H1 (cell line): ENCODE data around the gene RCHY1. TPM values are rescaled to one million over a fixed set of nuclear protein-coding genes. Genes with fewer than 3 reads are reported as not detected.

ENCODE experiments used
- CTCF ChIA-PET: fragments of 300-600 bp; sonication (Branson Sonifier 250); formaldehyde crosslinking; loops from one replicate; lab custom pipeline; 2021; ENCODE audit not compliant: partially characterized antibody; lab: Charles Lee
- POLR2A ChIA-PET: fragments of 300-600 bp; sonication (Branson Sonifier 250); formaldehyde crosslinking; loops from one replicate; lab custom pipeline; 2021; ENCODE audit warnings: inconsistent platforms; ENCODE audit not compliant: partially characterized antibody; lab: Charles Lee
- DNase-seq, 2 experiments: peaks; one replicate each; pipeline versions ENCODE4 v3.0.0 to v3.0.0-alpha.2; 2010 to 2022; ENCODE audit warnings: low spot score in 2 of 2, low read depth in 1 of 2, mixed read lengths in 1 of 2
- FAIRE-seq: peaks from 2 replicates; lab custom pipeline; 2011; peaks lifted over from hg19 to GRCh38; lab: Jason Lieb, UNC
- H2AFZ ChIP-seq: 2 replicates; pipeline ENCODE4 v1.8.1; 2012; ENCODE audit warnings: low read length, inconsistent platforms
- H2AK5ac ChIP-seq: 2 replicates; pipeline ENCODE4 v1.6.1; 2013; ENCODE audit warnings: low read depth, low read length
- H2BK120ac ChIP-seq: replicated peaks from 2 replicates; pipeline ENCODE3; 2013; ENCODE audit warnings: low read depth, low read length, inconsistent platforms
- H2BK12ac ChIP-seq: 2 replicates; pipeline ENCODE4 v1.6.1; 2013; ENCODE audit warnings: low read depth, low read length
- H2BK15ac ChIP-seq: 2 replicates; pipeline ENCODE4 v1.6.1; 2013; ENCODE audit warnings: low read length
- H2BK20ac ChIP-seq: 2 replicates; pipeline ENCODE4 v1.6.1; 2013; ENCODE audit warnings: low read length
- H2BK5ac ChIP-seq: 2 replicates; pipeline ENCODE4 v1.6.1; 2013; ENCODE audit warnings: low read depth, low read length
- H3K14ac ChIP-seq: 2 replicates; pipeline ENCODE4 v1.6.1; 2013; ENCODE audit warnings: inconsistent platforms; ENCODE audit not compliant: insufficient read length
- H3K18ac ChIP-seq: 2 replicates; pipeline ENCODE4 v1.6.1; 2013; ENCODE audit warnings: low read length; ENCODE audit errors: extremely low read depth
- H3K23ac ChIP-seq: 2 replicates; pipeline ENCODE4 v1.6.1; 2013; ENCODE audit warnings: inconsistent platforms; ENCODE audit not compliant: insufficient read length
- H3K23me2 ChIP-seq: 2 replicates; pipeline ENCODE4 v1.6.1; 2013; ENCODE audit warnings: low read depth, low read length
- H3K27ac ChIP-seq: 2 replicates; pipeline ENCODE4 v1.6.1; 2011; ENCODE audit warnings: low read depth, low read length, inconsistent platforms
- H3K27me3 ChIP-seq, 4 experiments: replicated peaks in 1 of 4; 1 replicate in 1 of 4; 2 replicates in 3 of 4; pipeline versions ENCODE4 v1.6.1 to v1.8.1; 2011 to 2013; ENCODE audit warnings: low read length in 3 of 4, mild to moderate bottlenecking in 3 of 4, inconsistent platforms in 2 of 4, mixed read lengths in 2 of 4, moderate library complexity in 1 of 4; ENCODE audit not compliant: control insufficient read depth in 3 of 4, insufficient read depth in 3 of 4; ENCODE audit errors: extremely low read depth in 1 of 4
- H3K36me3 ChIP-seq, 4 experiments: 2 replicates each; pipeline versions ENCODE4 v1.6.1 to v1.8.1; 2011 to 2013; ENCODE audit warnings: mild to moderate bottlenecking in 4 of 4, low read length in 3 of 4, moderate library complexity in 2 of 4, control low read depth in 1 of 4, inconsistent platforms in 1 of 4; ENCODE audit not compliant: insufficient read depth in 4 of 4, control insufficient read depth in 2 of 4
- H3K4ac ChIP-seq: replicated peaks from 2 replicates; pipeline ENCODE3; 2013; ENCODE audit warnings: low read length, low read depth, mixed read lengths, inconsistent platforms; ENCODE audit not compliant: insufficient read length
- H3K4me1 ChIP-seq, 4 experiments: replicated peaks in 1 of 4; 1 replicate in 1 of 4; 2 replicates in 3 of 4; pipeline versions ENCODE4 v1.6.1 to v1.8.1; 2011 to 2013; ENCODE audit warnings: low read length in 3 of 4, inconsistent platforms in 2 of 4, mixed read lengths in 1 of 4; ENCODE audit not compliant: insufficient read depth in 4 of 4, control insufficient read depth in 3 of 4
- H3K4me2 ChIP-seq, 2 experiments: 2 replicates each; pipeline versions ENCODE4 v1.6.1 to v1.8.1; 2011 to 2013; ENCODE audit warnings: low read depth in 2 of 2, low read length in 2 of 2, control low read depth in 1 of 2, inconsistent platforms in 1 of 2, mild to moderate bottlenecking in 1 of 2; ENCODE audit not compliant: insufficient read depth in 1 of 2
- H3K4me3 ChIP-seq, 4 experiments: fragments of 200-600, 300-600 bp in 1 of 4; sonication (generic), shearing (Covaris generic), sonication (Bioruptor Twin) in 1 of 4; 2 replicates each; pipeline versions ENCODE4 v1.5.1 to v1.8.1; 2011 to 2016; ENCODE audit warnings: low read length in 4 of 4, low read depth in 3 of 4, control low read depth in 2 of 4, inconsistent platforms in 2 of 4, mild to moderate bottlenecking in 2 of 4, mixed read lengths in 1 of 4, moderate library complexity in 1 of 4; ENCODE audit not compliant: insufficient read depth in 2 of 4; ENCODE audit errors: extremely low read depth in 1 of 4
- H3K56ac ChIP-seq: replicated peaks from 2 replicates; pipeline ENCODE3; 2013; ENCODE audit warnings: low read depth, mild to moderate bottlenecking, mixed read lengths, low read length, inconsistent platforms; ENCODE audit not compliant: insufficient read length
- H3K79me1 ChIP-seq: 2 replicates; pipeline ENCODE4 v1.6.1; 2013; ENCODE audit warnings: low read depth, low read length, control low read depth
- H3K79me2 ChIP-seq, 2 experiments: 2 replicates each; pipeline versions ENCODE4 v1.6.1 to v1.8.1; 2012 to 2013; ENCODE audit warnings: low read length in 2 of 2, mild to moderate bottlenecking in 2 of 2, inconsistent platforms in 1 of 2; ENCODE audit not compliant: insufficient read depth in 2 of 2, control insufficient read depth in 1 of 2
- H3K9ac ChIP-seq, 4 experiments: replicated peaks in 1 of 4; 1 replicate in 1 of 4; 2 replicates in 3 of 4; pipeline versions ENCODE4 v1.6.1 to v1.8.1; 2011 to 2013; ENCODE audit warnings: low read depth in 3 of 4, low read length in 3 of 4, control low read depth in 2 of 4, mild to moderate bottlenecking in 2 of 4, moderate library complexity in 2 of 4, inconsistent platforms in 1 of 4; ENCODE audit errors: extremely low read depth in 1 of 4
- H3K9me3 ChIP-seq, 2 experiments: 2 replicates each; pipeline versions ENCODE4 v1.6.1 to v1.8.1; 2012 to 2013; ENCODE audit warnings: mild to moderate bottlenecking in 2 of 2, moderate library complexity in 2 of 2, control low read depth in 1 of 2, inconsistent platforms in 1 of 2, low read depth in 1 of 2, low read length in 1 of 2, mixed read lengths in 1 of 2; ENCODE audit not compliant: insufficient read depth in 2 of 2
- H4K20me1 ChIP-seq, 2 experiments: replicated peaks in 1 of 2; 2 replicates each; pipeline versions ENCODE3 to v1.8.1; 2011 to 2013; ENCODE audit warnings: inconsistent platforms in 2 of 2, low read length in 2 of 2, mild to moderate bottlenecking in 1 of 2; ENCODE audit not compliant: insufficient read depth in 2 of 2, control insufficient read depth in 1 of 2
- H4K5ac ChIP-seq: 2 replicates; pipeline ENCODE4 v1.6.1; 2013; ENCODE audit warnings: low read length, low read depth, mixed read lengths, inconsistent platforms; ENCODE audit not compliant: insufficient read length
- H4K8ac ChIP-seq: 2 replicates; pipeline ENCODE4 v1.8.0; 2013; ENCODE audit warnings: mild to moderate bottlenecking, moderate library complexity, low read length, inconsistent platforms; ENCODE audit not compliant: insufficient read depth; ENCODE audit errors: extremely low read depth
- H4K91ac ChIP-seq: replicated peaks from 2 replicates; pipeline ENCODE3; 2013; ENCODE audit warnings: low read length, mixed read lengths, inconsistent platforms; ENCODE audit not compliant: insufficient read length
- BRCA1 ChIP-seq: IDR thresholded peaks from 2 replicates; pipeline ENCODE4 v1.6.1; 2012; ENCODE audit warnings: low read depth, low read length, improper control_type of control experiment
- CHD2 ChIP-seq: IDR thresholded peaks from 2 replicates; pipeline ENCODE4 v1.6.1; 2012; ENCODE audit warnings: low read length, improper control_type of control experiment
- CREB1 ChIP-seq: IDR thresholded peaks from 2 replicates; pipeline ENCODE4 v1.6.1; 2012; ENCODE audit warnings: inconsistent platforms
- GTF2F1 ChIP-seq: IDR thresholded peaks from 2 replicates; pipeline ENCODE4 v1.6.1; 2012; ENCODE audit warnings: low read depth, low read length, improper control_type of control experiment, borderline replicate concordance
- JUN ChIP-seq: IDR thresholded peaks from 2 replicates; pipeline ENCODE4 v1.6.1; 2011; ENCODE audit warnings: low read depth, mild to moderate bottlenecking, improper control_type of control experiment, low read length
- MAFK ChIP-seq: IDR thresholded peaks from 2 replicates; pipeline ENCODE4 v1.6.1; 2012; ENCODE audit warnings: low read depth, mild to moderate bottlenecking, improper control_type of control experiment, low read length
- NANOG ChIP-seq: IDR thresholded peaks from 2 replicates; pipeline ENCODE4 v1.6.1; 2011; ENCODE audit warnings: low read length, low read depth, mild to moderate bottlenecking, inconsistent platforms; ENCODE audit not compliant: insufficient read depth, poor library complexity, severe bottlenecking
- PHF8 ChIP-seq: fragments of 200-600 bp; sonication (generic); conservative IDR thresholded peaks from 2 replicates; pipeline ENCODE4 v1.7.1; 2012; ENCODE audit warnings: low read depth, mild to moderate bottlenecking, inconsistent platforms, low read length, moderate library complexity
- POLR2AphosphoS5 ChIP-seq: IDR thresholded peaks from 2 replicates; pipeline ENCODE4 v1.6.1; 2011; ENCODE audit warnings: low read depth, low read length
- RAD21 ChIP-seq, 2 experiments: IDR thresholded peaks in 1 of 2; conservative IDR thresholded peaks in 1 of 2; 2 replicates each; pipeline ENCODE4 v1.6.1; 2011; ENCODE audit warnings: low read depth in 2 of 2, low read length in 2 of 2, improper control_type of control experiment in 1 of 2, inconsistent platforms in 1 of 2, mild to moderate bottlenecking in 1 of 2, moderate library complexity in 1 of 2
- RXRA ChIP-seq: IDR thresholded peaks from 2 replicates; pipeline ENCODE4 v1.6.1; 2011; ENCODE audit warnings: low read depth, mild to moderate bottlenecking, low read length, moderate library complexity; ENCODE audit not compliant: insufficient read depth
- USF2 ChIP-seq: IDR thresholded peaks from 2 replicates; pipeline ENCODE4 v1.6.1; 2011; ENCODE audit warnings: low read length, improper control_type of control experiment
- ZNF274 ChIP-seq: IDR thresholded peaks from 2 replicates; pipeline ENCODE4 v1.7.0; 2012; ENCODE audit warnings: low read length, borderline replicate concordance; ENCODE audit errors: extremely low read depth
- polyA plus RNA-seq, 7 experiments: library from polyadenylated mRNA; depleted of rRNA in 3 of 7; stranded (reverse) in 5 of 7; unstranded in 2 of 7; fragments of >200 nt in 5 of 7; fragments of 200-250 nt in 2 of 7; gene quantifications; 1 replicate in 5 of 7; 2 replicates in 1 of 7; 4 replicates in 1 of 7; pipeline versions ENCODE4 v1.2.1 to v1.2.3, GENCODE V29; 2011 to 2013; ENCODE audit warnings: missing spikeins in 2 of 7, mixed read lengths in 2 of 7
- total RNA-seq: library from RNA; stranded (reverse); fragmentation: NEBNext Ultra II Directional; extraction: Animal tissue kit (Norgen Biotek cat#: 25700); gene quantifications from 2 replicates; pipeline ENCODE4 v1.2.1, GENCODE V29; 2021

The RCHY1 gene
- total and polyA plus RNA-seq, 2 of the 8 experiments (the other 6 are each of a cell fraction or from before 2014, with no cell fraction given): 30.3 to 44.0 TPM

GRCh38 chr4:75542824-75543223 is 28.6 kb upstream of the RCHY1 start:
- no peaks in the 10 kb centered on the region for H3K79me1 ChIP-seq
- no peak overlapping the region for H2AK5ac ChIP-seq
- no peaks in the 10 kb centered on the region for H3K79me2 ChIP-seq
- no peak for FAIRE-seq
- POLR2A ChIA-PET: no interaction called here
- H3K36me3 ChIP-seq: no peaks in the 10 kb centered on the region
- no peak overlapping the region for H2AFZ ChIP-seq
- CTCF ChIA-PET: interaction anchor here (1.0 to 1.7 kb wide), 3 partner anchors 15 to 867 kb away, joined by 3 to 4 read pairs (median 4); no protein-coding TSS in a partner anchor
- DNase-seq: no peak
- H2BK12ac ChIP-seq: no peak overlapping the region
- H4K20me1 ChIP-seq: no peaks in the 10 kb centered on the region
- no peak overlapping the region for H2BK15ac ChIP-seq
- H3K23ac ChIP-seq: no peak overlapping the region
- no peaks in the 10 kb centered on the region for H3K9me3 ChIP-seq
- no peak overlapping the region for H4K8ac ChIP-seq
- no peak overlapping the region for H4K5ac ChIP-seq
- no peak overlapping the region for H2BK5ac ChIP-seq
- no peak overlapping the region for H2BK120ac ChIP-seq
- no peak overlapping the region for H3K9ac ChIP-seq
- H3K27me3 ChIP-seq: no peaks in the 10 kb centered on the region
- no peak overlapping the region for H2BK20ac ChIP-seq
- H3K56ac ChIP-seq: no peak overlapping the region
- no peak overlapping the region for H3K4me3 ChIP-seq
- no peak overlapping the region for H3K4me2 ChIP-seq
- H4K91ac ChIP-seq: no peak overlapping the region
- H3K14ac ChIP-seq: no peak overlapping the region
- no peak overlapping the region for H3K18ac ChIP-seq
- H3K4me1 ChIP-seq: no peaks in the 10 kb centered on the region
- no peaks in the 10 kb centered on the region for H3K23me2 ChIP-seq
- no peak overlapping the region for H3K4ac ChIP-seq
- no peak overlapping the region for H3K27ac ChIP-seq
- TF ChIP-seq CHD2: no peak
- no peak for TF ChIP-seq GTF2F1
- TF ChIP-seq NANOG: no peak
- no peak for TF ChIP-seq ZNF274
- TF ChIP-seq MAFK: no peak
- TF ChIP-seq JUN: no peak
- no peak for TF ChIP-seq PHF8
- TF ChIP-seq USF2: no peak
- TF ChIP-seq RXRA: no peak
- TF ChIP-seq POLR2AphosphoS5: no peak
- no peak for TF ChIP-seq BRCA1
- TF ChIP-seq RAD21 (IDR thresholded peaks at IDR 0.05 in 1 of 2, conservative IDR thresholded peaks at IDR 0.05 in 1 of 2; ENCODE audit: low read depth in 2 of 2, low read length in 2 of 2): no peak
- TF ChIP-seq CREB1: no peak
